ENCODE data around the gene HIVEP3. TPM values are rescaled to one million over a fixed set of nuclear protein-coding genes. Genes with fewer than 3 reads are reported as not detected.
A peak's percentile ranks its signal among the peaks of the same experiment; 100 is the strongest.

The HIVEP3 gene
- polyA plus RNA-seq, 1 donor (not counting 4 experiments of a cell fraction or from before 2014, with no cell fraction given) = 1.1 TPM

- peak; percentile 61 for FAIRE-seq
- dilution Hi-C loops (cut with MboI; ENCODE audit: extremely low pct_ligation_motif_present, low sequenced_read_pairs) = no loop called here
These were observed 123.4 kb downstream of the HIVEP3 start for GRCh38 chr1:41795205-41795762.

GRCh38 chr1:41794031-41794430, 124.7 kb downstream of the HIVEP3 start:
- no peaks in the 10 kb centered on the region for H4K20me1 ChIP-seq (ENCODE audit: control insufficient read depth, extremely low read depth, insufficient read depth, low read length)

More at GRCh38 chr1:41795205-41795762, 123.4 kb downstream of the HIVEP3 start:
- peaks cover 5% of the 10 kb centered on the region for H3K4me1 ChIP-seq (ENCODE audit: control insufficient read depth, extremely low read depth, insufficient read depth, low read length)
- no peaks in the 10 kb centered on the region for H3K79me2 ChIP-seq (ENCODE audit: control insufficient read depth, insufficient read depth, low read length)
- no peak overlapping the region for H3K27ac ChIP-seq (ENCODE audit: control insufficient read depth, insufficient read depth, low read length)
- no peak overlapping the region for H3K4me3 ChIP-seq (ENCODE audit: control insufficient read depth in 2 of 3, extremely low read depth in 1 of 3, insufficient read depth in 2 of 3, low read depth in 1 of 3, low read length in 3 of 3)
- no peak for DNase-seq (ENCODE audit: low read depth, low spot score)
- no peaks in the 10 kb centered on the region for H3K27me3 ChIP-seq (ENCODE audit: control insufficient read depth, extremely low read depth, insufficient read depth, low read length)
- H3K9ac ChIP-seq (ENCODE audit: control insufficient read depth, extremely low read depth, insufficient read depth, low read length) = no peak overlapping the region
- no peak overlapping the region for H3K4me2 ChIP-seq (ENCODE audit: control insufficient read depth, extremely low read depth, insufficient read depth, low read depth, low read length)
- H2AFZ ChIP-seq (ENCODE audit: control insufficient read depth, low read length) = no peak overlapping the region
- H3K36me3 ChIP-seq (ENCODE audit: control insufficient read depth in 2 of 2, extremely low read depth in 1 of 2, insufficient read depth in 2 of 2, low read length in 2 of 2) = no peaks in the 10 kb centered on the region
- no peaks in the 10 kb centered on the region for H4K20me1 ChIP-seq (ENCODE audit: control insufficient read depth, extremely low read depth, insufficient read depth, low read length)
- H3K9me3 ChIP-seq (ENCODE audit: control insufficient read depth, low read depth, low read length) = no peaks in the 10 kb centered on the region
- TF ChIP-seq EZH2 (IDR thresholded peaks at IDR 0.05; ENCODE audit: low read length) (no peak), CTCF (optimal IDR thresholded peaks at IDR 0.05 in 1 of 3, IDR thresholded peaks at IDR 0.05 in 1 of 3, conservative IDR thresholded peaks at IDR 0.05 in 1 of 3; ENCODE audit: extremely low read depth in 1 of 3, insufficient read depth in 2 of 3, low read length in 3 of 3) (peak; percentile 31 to 55 (median 45))
- no peaks in the 10 kb centered on the region for H3K9me1 ChIP-seq (ENCODE audit: control insufficient read depth, extremely low read depth, insufficient read depth, low read length)

More at GRCh38 chr1:41794031-41794430, 124.7 kb downstream of the HIVEP3 start:
- H3K4me3 ChIP-seq (ENCODE audit: control insufficient read depth in 2 of 3, extremely low read depth in 1 of 3, insufficient read depth in 2 of 3, low read depth in 1 of 3, low read length in 3 of 3) = no peak overlapping the region
- H3K27me3 ChIP-seq (ENCODE audit: control insufficient read depth, extremely low read depth, insufficient read depth, low read length) = no peaks in the 10 kb centered on the region
- H3K79me2 ChIP-seq (ENCODE audit: control insufficient read depth, insufficient read depth, low read length) = no peaks in the 10 kb centered on the region
- H3K4me2 ChIP-seq (ENCODE audit: control insufficient read depth, extremely low read depth, insufficient read depth, low read depth, low read length) = no peak overlapping the region
- dilution Hi-C loops (cut with MboI; ENCODE audit: extremely low pct_ligation_motif_present, low sequenced_read_pairs) = no loop called here
- H3K36me3 ChIP-seq (ENCODE audit: control insufficient read depth in 2 of 2, extremely low read depth in 1 of 2, insufficient read depth in 2 of 2, low read length in 2 of 2) = no peaks in the 10 kb centered on the region
- no peak overlapping the region for H3K9ac ChIP-seq (ENCODE audit: control insufficient read depth, extremely low read depth, insufficient read depth, low read length)
- TF ChIP-seq EZH2 (IDR thresholded peaks at IDR 0.05; ENCODE audit: low read length) (no peak), CTCF (optimal IDR thresholded peaks at IDR 0.05 in 1 of 3, IDR thresholded peaks at IDR 0.05 in 1 of 3, conservative IDR thresholded peaks at IDR 0.05 in 1 of 3; ENCODE audit: extremely low read depth in 1 of 3, insufficient read depth in 2 of 3, low read length in 3 of 3) (no peak)
- H3K4me1 ChIP-seq (ENCODE audit: control insufficient read depth, extremely low read depth, insufficient read depth, low read length) = no peaks in the 10 kb centered on the region
- FAIRE-seq (no peak), DNase-seq (ENCODE audit: low read depth, low spot score) (no peak)
- H2AFZ ChIP-seq (ENCODE audit: control insufficient read depth, low read length) = no peak overlapping the region
- no peak overlapping the region for H3K27ac ChIP-seq (ENCODE audit: control insufficient read depth, insufficient read depth, low read length)
- no peaks in the 10 kb centered on the region for H3K9me1 ChIP-seq (ENCODE audit: control insufficient read depth, extremely low read depth, insufficient read depth, low read length)
- H3K9me3 ChIP-seq (ENCODE audit: control insufficient read depth, low read depth, low read length) = no peaks in the 10 kb centered on the region

Data from keratinocyte (primary cell).